ENCODE data around the gene DGKK. TPM values are rescaled to one million over a fixed set of nuclear protein-coding genes. Genes with fewer than 3 reads are reported as not detected.

DGKK gene
- total RNA-seq, 2 donors from 2014 or later: not detected

- Histone ChIP-seq H3K4me3 (no peak overlapping the region), H3K4me1 (no peaks in the 10 kb centered on the region), H3K9me3 (no peaks in the 10 kb centered on the region), H3K36me3 (replicated peaks in 1 of 2; ENCODE audit: insufficient read depth in 1 of 2, low read depth in 2 of 2) (no peaks in the 10 kb centered on the region), H3K27ac (no peak overlapping the region), H3K27me3 (no peaks in the 10 kb centered on the region)
- DNase-seq (no peak), ATAC-seq (no peak)
- intact Hi-C loops (cut with DNase I): no loop called here
- WGBS, 2 donors: 52 to 62% methylated on average over 2 of the region's 2 CpGs
- TF ChIP-seq, protein P1, sequence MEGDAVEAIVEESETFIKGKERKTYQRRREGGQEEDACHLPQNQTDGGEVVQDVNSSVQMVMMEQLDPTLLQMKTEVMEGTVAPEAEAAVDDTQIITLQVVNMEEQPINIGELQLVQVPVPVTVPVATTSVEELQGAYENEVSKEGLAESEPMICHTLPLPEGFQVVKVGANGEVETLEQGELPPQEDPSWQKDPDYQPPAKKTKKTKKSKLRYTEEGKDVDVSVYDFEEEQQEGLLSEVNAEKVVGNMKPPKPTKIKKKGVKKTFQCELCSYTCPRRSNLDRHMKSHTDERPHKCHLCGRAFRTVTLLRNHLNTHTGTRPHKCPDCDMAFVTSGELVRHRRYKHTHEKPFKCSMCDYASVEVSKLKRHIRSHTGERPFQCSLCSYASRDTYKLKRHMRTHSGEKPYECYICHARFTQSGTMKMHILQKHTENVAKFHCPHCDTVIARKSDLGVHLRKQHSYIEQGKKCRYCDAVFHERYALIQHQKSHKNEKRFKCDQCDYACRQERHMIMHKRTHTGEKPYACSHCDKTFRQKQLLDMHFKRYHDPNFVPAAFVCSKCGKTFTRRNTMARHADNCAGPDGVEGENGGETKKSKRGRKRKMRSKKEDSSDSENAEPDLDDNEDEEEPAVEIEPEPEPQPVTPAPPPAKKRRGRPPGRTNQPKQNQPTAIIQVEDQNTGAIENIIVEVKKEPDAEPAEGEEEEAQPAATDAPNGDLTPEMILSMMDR (IDR thresholded peaks at IDR 0.05): no peak
- TF ChIP-seq POLR2A (IDR thresholded peaks at IDR 0.05): no peak
These were observed 143.4 kb downstream of the DGKK start for GRCh38 chrX:50327235-50327634.
